Measurements from ENCODE around the gene SEPTIN10. TPM values are rescaled to one million over a fixed set of nuclear protein-coding genes. Genes with fewer than 3 reads are reported as not detected.

The SEPTIN10 gene
- total and polyA plus RNA-seq, 2 of the 8 experiments (the other 6 are each of a cell fraction or from before 2014, with no cell fraction given): 23.7 to 101 TPM

GRCh38 chr2:109632158-109632789 lies 18.5 kb upstream of the SEPTIN10 start (continued):
- TF ChIP-seq RFX5 (IDR thresholded peaks at IDR 0.05; ENCODE audit: borderline replicate concordance, low read depth, low read length): no peak
- no peak for TF ChIP-seq TBP (IDR thresholded peaks at IDR 0.05; ENCODE audit: low read depth, low read length)
- TF ChIP-seq ZNF274 (IDR thresholded peaks at IDR 0.05; ENCODE audit: borderline replicate concordance, extremely low read depth, low read length): no peak
- no peak for TF ChIP-seq RBBP5 (IDR thresholded peaks at IDR 0.05; ENCODE audit: borderline replicate concordance, low read depth, low read length)

Data from H1 (cell line).